PC-9 (cell line): Measurements from ENCODE around the gene URB1. TPM values are rescaled to one million over a fixed set of nuclear protein-coding genes. Genes with fewer than 3 reads are reported as not detected.

Source experiments
- BruUV-seq: library from RNA; stranded (reverse); fragments of 400-500 nt; replicated peaks from 2 replicates; lab custom pipeline; 2021; lab: Mats Ljungman, UMichigan
- CTCF ChIA-PET: fragments of 300-600 bp; sonication (Branson Sonifier 250); formaldehyde crosslinking; loops from one replicate; lab custom pipeline; 2022; ENCODE audit warnings: antibody characterized with exemption; lab: Charles Lee
- POLR2A ChIA-PET: fragments of 300-600 bp; sonication (Branson Sonifier 250); formaldehyde crosslinking; loops from one replicate; lab custom pipeline; 2022; ENCODE audit warnings: antibody characterized with exemption; ENCODE audit not compliant: unreplicated experiment; lab: Charles Lee
- DNase-seq, 2 experiments: peaks; one replicate each; pipeline versions ENCODE4 v3.0.0 to v3.0.0-alpha.2; 2015 to 2022; ENCODE audit warnings: mixed read lengths in 1 of 2
- H2AFZ ChIP-seq: fragments of 200-600 bp; sonication (generic); 2 replicates; pipeline ENCODE4 v1.8.1; 2017; ENCODE audit warnings: antibody characterized with exemption
- H3F3A ChIP-seq: fragments of 200-600 bp; sonication (generic); 2 replicates; pipeline ENCODE4 v1.8.1; 2017; ENCODE audit warnings: antibody characterized with exemption, mild to moderate bottlenecking, low read depth; ENCODE audit not compliant: insufficient read depth
- H3K27ac ChIP-seq: fragments of 200-600 bp; sonication (generic); 2 replicates; pipeline ENCODE4 v1.6.1; 2016; ENCODE audit warnings: mixed run types
- H3K27me3 ChIP-seq: fragments of 200-600 bp; sonication (generic); 2 replicates; pipeline ENCODE4 v1.6.1; 2016; ENCODE audit warnings: low read depth, mixed run types; ENCODE audit not compliant: insufficient read depth
- H3K36me3 ChIP-seq: fragments of 200-600 bp; sonication (generic); 2 replicates; pipeline ENCODE4 v1.6.1; 2016; ENCODE audit warnings: low read depth, mixed run types
- H3K4me1 ChIP-seq: fragments of 200-600 bp; sonication (generic); replicated peaks from 2 replicates; pipeline ENCODE4 v1.6.1; 2016; ENCODE audit warnings: mixed run types; ENCODE audit not compliant: insufficient read depth
- H3K4me2 ChIP-seq: fragments of 200-600 bp; sonication (generic); 2 replicates; pipeline ENCODE4 v1.6.1; 2017; ENCODE audit warnings: mixed run types
- H3K4me3 ChIP-seq: fragments of 200-600 bp; sonication (generic); 2 replicates; pipeline ENCODE4 v1.6.1; 2016; ENCODE audit warnings: mixed run types
- H3K79me2 ChIP-seq: fragments of 200-600 bp; sonication (generic); 2 replicates; pipeline ENCODE4 v1.6.1; 2017; ENCODE audit warnings: low read depth, mixed run types
- H3K9me2 ChIP-seq: fragments of 200-600 bp; sonication (generic); 2 replicates; pipeline ENCODE4 v1.8.1; 2017; ENCODE audit warnings: mild to moderate bottlenecking; ENCODE audit not compliant: insufficient read depth
- H3K9me3 ChIP-seq: fragments of 200-600 bp; sonication (generic); 2 replicates; pipeline ENCODE4 v1.8.1; 2016; ENCODE audit warnings: low read depth; ENCODE audit not compliant: insufficient read depth
- H4K20me1 ChIP-seq: fragments of 200-600 bp; sonication (generic); 2 replicates; pipeline ENCODE4 v1.8.1; 2017; ENCODE audit not compliant: insufficient read depth
- CTCF ChIP-seq: fragments of 200-600 bp; sonication (generic); conservative IDR thresholded peaks from 2 replicates; pipeline ENCODE4 v1.6.1; 2017; ENCODE audit warnings: mixed run types, antibody characterized with exemption, mild to moderate bottlenecking, moderate library complexity
- EZH2 ChIP-seq: fragments of 200-600 bp; sonication (generic); IDR thresholded peaks from 2 replicates; pipeline ENCODE4 v1.8.0; 2017; ENCODE audit warnings: antibody characterized with exemption, low read depth
- intact Hi-C: fragments of 100-400 bp; cut with micrococcal nuclease; formaldehyde crosslinking; loops from one replicate; pipeline ENCODE4 v1.10.0; 2022; ENCODE audit not compliant: unreplicated experiment
- total RNA-seq: library from RNA; stranded (reverse); gene quantifications from 2 replicates; pipeline ENCODE4 v1.2.3, GENCODE V29; 2021

URB1 gene
- total RNA-seq, 1 experiment from 2014 or later = 11.0 TPM

- no peak overlapping the region for H3K4me3 ChIP-seq
- TF ChIP-seq CTCF = no peak
- no peak for TF ChIP-seq EZH2
- no peaks in the 10 kb centered on the region for H3K36me3 ChIP-seq
- H2AFZ ChIP-seq = no peak overlapping the region
- H4K20me1 ChIP-seq = no peaks in the 10 kb centered on the region
- no peak for DNase-seq
- no peaks in the 10 kb centered on the region for H3K27me3 ChIP-seq
- no peak overlapping the region for H3K27ac ChIP-seq
- ChIA-PET CTCF (no interaction called here), POLR2A (no interaction called here)
- H3F3A ChIP-seq = no peaks in the 10 kb centered on the region
- no peak overlapping the region for H3K4me2 ChIP-seq
- intact Hi-C loops = no loop called here
- H3K9me2 ChIP-seq = no peaks in the 10 kb centered on the region
- H3K4me1 ChIP-seq = no peaks in the 10 kb centered on the region
- no peaks in the 10 kb centered on the region for H3K79me2 ChIP-seq
- H3K9me3 ChIP-seq = no peaks in the 10 kb centered on the region
- no TSS peak for BruUV-seq
Measured at GRCh38 chr21:32285476-32285875, 107.3 kb downstream of the URB1 start.

GRCh38 chr21:32282992-32283391 is 109.8 kb downstream of the URB1 start:
- H3K36me3 ChIP-seq = no peaks in the 10 kb centered on the region
- H3F3A ChIP-seq = no peaks in the 10 kb centered on the region
- no peaks in the 10 kb centered on the region for H4K20me1 ChIP-seq
- H3K27ac ChIP-seq = no peak overlapping the region
- CTCF ChIA-PET = no interaction called here
- H3K4me3 ChIP-seq = no peak overlapping the region
- no TSS peak for BruUV-seq
- POLR2A ChIA-PET = no interaction called here
- H2AFZ ChIP-seq = no peak overlapping the region
- H3K9me2 ChIP-seq = no peaks in the 10 kb centered on the region
- intact Hi-C loops = no loop called here
- no peak overlapping the region for H3K4me2 ChIP-seq
- H3K4me1 ChIP-seq = peaks cover 2% of the 10 kb centered on the region; the same call in 1 of the 2 replicates
- H3K9me3 ChIP-seq = no peaks in the 10 kb centered on the region
- DNase-seq = no peak
- H3K27me3 ChIP-seq = no peaks in the 10 kb centered on the region
- TF ChIP-seq EZH2 (no peak), CTCF (no peak)
- H3K79me2 ChIP-seq = peaks cover 4% of the 10 kb centered on the region; the same call in 1 of the 2 replicates

- Histone ChIP-seq H4K20me1 (no peaks in the 10 kb centered on the region), H3F3A (no peaks in the 10 kb centered on the region), H3K27me3 (no peaks in the 10 kb centered on the region), H3K4me3 (no peak overlapping the region), H3K79me2 (peaks cover 12% of the 10 kb centered on the region), H3K9me2 (no peaks in the 10 kb centered on the region), H2AFZ (no peak overlapping the region), H3K36me3 (no peaks in the 10 kb centered on the region), H3K4me1 (peaks cover 9% of the 10 kb centered on the region), H3K27ac (no peak overlapping the region), H3K4me2 (no peak overlapping the region), H3K9me3 (no peaks in the 10 kb centered on the region)
- no TSS peak for BruUV-seq
- CTCF ChIA-PET = no interaction called here
- intact Hi-C loops = no loop called here
- no peak for DNase-seq
- POLR2A ChIA-PET = no interaction called here
- no peak for TF ChIP-seq EZH2
Measured at GRCh38 chr21:32281531-32281930, 111.3 kb downstream of the URB1 start.

GRCh38 chr21:32279377-32279680 is 113.5 kb downstream of the URB1 start:
- ChIA-PET POLR2A (no interaction called here), CTCF (no interaction called here)
- peaks cover 12% of the 10 kb centered on the region for H3K79me2 ChIP-seq
- H3K27ac ChIP-seq = no peak overlapping the region
- no peaks in the 10 kb centered on the region for H3K27me3 ChIP-seq
- intact Hi-C loops = loop anchor here (5.0 kb wide), 1 partner anchor 323 kb away; no protein-coding TSS in a partner anchor
- H4K20me1 ChIP-seq = no peaks in the 10 kb centered on the region
- no peaks in the 10 kb centered on the region for H3K9me2 ChIP-seq
- peak overlapping the region; percentile 95 for H3K4me2 ChIP-seq
- no peak for DNase-seq
- H2AFZ ChIP-seq = peak overlapping the region; percentile 80
- no peaks in the 10 kb centered on the region for H3K36me3 ChIP-seq
- no peaks in the 10 kb centered on the region for H3F3A ChIP-seq
- H3K4me1 ChIP-seq = peaks cover 9% of the 10 kb centered on the region
- no peak for TF ChIP-seq EZH2
- no peak for TF ChIP-seq CTCF
- H3K9me3 ChIP-seq = no peaks in the 10 kb centered on the region
- BruUV-seq = TSS peak; percentile 87
- H3K4me3 ChIP-seq = peak overlapping the region; percentile 67; the same call in 1 of the 2 replicates
